HG03103 (cell line): Measurements from ENCODE around the gene TALDO1.
A peak's percentile ranks its signal among the peaks of the same experiment; 100 is the strongest.

ENCODE experiments used
- ATAC-seq: cut with Tn5 transposase; IDR thresholded peaks from one replicate; pipeline ENCODE4 v1.9.1; 2021; ENCODE audit warnings: low read depth; ENCODE audit not compliant: unreplicated experiment

The TALDO1 gene

GRCh38 chr11:765025-765801, 17.9 kb downstream of the TALDO1 start:
- no peak for ATAC-seq

GRCh38 chr11:765802-766091, 18.5 kb downstream of the TALDO1 start:
- no peak for ATAC-seq

- ATAC-seq = no peak
Measured at GRCh38 chr11:766106-766935, 19.1 kb downstream of the TALDO1 start.

- no peak for ATAC-seq
Measured at GRCh38 chr11:766936-767210, 19.6 kb downstream of the TALDO1 start.

DNA sequence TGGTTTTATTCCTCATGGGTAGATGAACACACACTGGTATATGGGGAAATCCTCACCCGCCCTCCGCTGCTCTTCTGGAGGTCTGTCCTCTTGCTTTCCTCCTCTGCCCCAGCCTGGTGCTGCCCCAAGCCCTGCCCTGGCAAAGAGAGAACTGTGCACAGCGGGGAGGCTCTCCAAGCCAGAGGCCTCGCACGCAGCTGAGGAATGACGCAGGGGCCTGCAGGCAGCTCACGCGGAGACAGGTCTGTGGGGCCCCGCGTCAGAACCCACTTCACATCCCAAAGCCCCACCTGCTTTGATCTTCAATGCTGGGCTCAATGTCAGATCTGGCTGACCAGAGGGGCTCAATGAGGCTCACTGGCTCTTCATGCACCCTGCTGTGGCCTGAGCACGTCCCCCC, 20.0 kb downstream of the TALDO1 start:
- ATAC-seq = no peak

DNA sequence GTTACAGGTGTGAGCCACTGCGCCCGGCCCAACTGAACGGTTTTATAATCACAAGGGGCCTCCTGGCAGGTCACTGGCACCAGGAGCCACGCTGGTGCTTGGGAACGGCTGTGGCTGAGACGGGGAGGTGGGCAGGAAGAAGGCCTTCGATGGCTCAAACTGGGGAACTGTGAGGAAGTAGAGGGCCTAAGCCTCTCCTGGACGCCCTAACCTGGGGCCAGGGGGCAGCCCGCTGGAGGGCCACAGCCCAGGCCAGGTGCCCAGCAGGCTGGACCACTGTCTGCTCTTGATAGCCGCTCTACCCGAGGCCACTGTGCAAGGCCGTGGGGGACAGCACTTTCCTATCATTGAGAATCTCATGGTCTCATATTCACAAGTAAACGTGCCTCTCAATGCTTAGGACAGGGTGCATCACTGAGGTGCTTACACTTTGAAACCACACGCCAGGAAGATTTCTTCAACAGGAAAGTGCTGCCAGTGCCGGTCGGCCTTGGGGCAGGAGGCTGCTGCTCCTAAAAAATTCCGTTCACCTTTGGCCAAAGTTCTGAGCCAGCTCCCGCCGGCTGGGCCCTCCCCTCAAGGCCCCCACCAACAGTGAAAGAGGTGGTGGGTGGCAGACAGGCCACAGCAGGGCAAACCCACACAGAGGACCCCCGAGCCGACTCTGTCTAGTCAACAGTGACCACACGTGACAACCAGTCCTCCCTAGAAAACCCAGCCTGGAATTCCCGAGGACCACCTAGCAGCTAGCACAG, 22.8 kb downstream of the TALDO1 start:
- ATAC-seq = no peak

DNA sequence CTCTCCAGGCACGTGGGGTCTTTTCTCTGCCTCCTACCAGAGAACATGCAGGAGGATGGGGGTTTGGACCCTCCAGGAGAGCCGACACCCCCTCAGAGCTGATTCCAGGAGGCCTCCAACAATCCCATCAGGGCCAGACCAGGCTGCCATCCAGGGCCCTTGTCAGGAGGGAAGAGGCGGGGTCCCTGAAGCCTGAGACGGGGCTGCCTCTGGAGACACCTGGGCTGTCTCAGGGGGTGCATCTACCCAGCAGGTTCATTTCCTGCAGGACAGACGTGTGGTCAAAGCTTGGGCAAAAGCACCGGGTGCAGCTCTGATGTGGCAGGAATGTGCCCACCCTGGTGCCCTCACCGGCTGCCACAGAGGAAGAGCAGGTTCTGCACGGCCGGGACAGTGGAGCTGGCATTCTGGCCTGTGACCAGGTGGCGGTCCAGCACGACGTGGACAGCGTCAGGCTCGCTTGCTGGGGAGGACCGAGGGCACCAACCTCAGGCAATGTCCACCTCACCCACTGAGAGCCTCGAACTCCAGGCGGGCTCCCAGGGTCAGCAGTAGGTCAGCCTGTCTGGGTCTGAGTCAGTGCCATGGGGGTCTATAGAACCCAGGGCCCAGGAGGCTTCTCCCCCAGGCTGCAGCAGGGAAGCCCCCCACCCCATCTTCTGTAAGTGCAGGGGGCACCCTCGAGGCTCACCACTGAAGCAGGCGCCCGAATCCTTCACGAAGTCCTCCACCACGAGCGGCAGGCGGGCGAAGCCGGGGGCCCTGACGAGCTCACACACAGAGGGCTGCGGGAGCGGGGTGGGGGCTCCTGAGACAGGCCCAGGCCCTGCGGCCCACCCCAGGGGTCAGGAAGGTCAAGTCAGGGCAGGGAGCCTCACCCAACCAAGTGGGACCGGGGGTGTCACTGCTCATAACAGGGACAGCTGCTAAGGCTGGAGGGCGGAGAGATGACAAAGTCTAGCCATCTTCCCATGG, 23.7 kb downstream of the TALDO1 start:
- no peak for ATAC-seq

GRCh38 chr11:771617-772204, 24.4 kb downstream of the TALDO1 start:
- no peak for ATAC-seq

DNA sequence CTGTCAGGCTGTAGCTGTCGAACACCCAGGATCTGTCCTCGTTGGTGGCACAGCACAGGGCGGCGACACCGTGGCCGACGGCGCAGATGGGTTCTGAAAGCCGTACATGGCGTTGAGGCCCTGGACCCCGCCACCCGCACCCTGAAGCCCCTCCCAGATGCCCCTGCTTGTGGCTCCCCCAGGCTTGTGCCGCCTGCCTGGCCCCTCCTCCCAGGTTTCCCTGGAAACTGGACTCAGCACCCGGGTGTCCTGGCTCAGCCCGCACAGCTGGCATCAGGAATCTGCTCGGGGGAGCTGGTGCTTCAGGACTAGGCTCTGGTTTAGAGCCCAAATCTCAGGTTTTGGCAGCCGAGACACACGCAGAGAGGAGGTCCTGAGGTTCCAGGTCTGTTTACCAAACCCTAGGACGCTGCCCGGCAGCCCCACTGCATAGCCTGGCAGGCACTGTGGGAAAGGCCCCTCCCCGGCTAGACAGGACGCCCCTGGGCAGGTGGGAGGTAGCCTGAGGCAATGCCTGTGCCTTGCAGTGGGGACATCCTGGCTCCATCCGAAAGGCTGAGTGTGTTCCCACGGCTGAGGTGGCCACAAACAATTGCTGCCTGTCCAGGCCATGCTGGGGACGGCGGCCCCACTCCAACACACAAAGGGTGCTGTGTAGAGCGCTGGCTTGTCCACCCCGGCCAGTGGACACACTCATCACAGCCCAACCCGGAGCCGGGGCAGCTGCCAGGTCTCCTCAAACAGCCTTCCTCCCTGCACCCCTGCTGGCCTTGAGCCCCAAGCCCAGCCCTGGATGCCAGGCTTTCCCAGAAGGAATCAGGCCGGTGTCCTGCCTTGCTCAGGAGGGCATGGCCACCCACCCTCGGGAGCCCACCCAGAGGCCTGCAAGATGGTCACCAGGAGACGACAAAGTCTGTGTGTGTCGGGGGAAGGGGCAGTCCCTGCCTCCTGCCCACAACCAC, 25.4 kb downstream of the TALDO1 start:
- no peak for ATAC-seq

DNA sequence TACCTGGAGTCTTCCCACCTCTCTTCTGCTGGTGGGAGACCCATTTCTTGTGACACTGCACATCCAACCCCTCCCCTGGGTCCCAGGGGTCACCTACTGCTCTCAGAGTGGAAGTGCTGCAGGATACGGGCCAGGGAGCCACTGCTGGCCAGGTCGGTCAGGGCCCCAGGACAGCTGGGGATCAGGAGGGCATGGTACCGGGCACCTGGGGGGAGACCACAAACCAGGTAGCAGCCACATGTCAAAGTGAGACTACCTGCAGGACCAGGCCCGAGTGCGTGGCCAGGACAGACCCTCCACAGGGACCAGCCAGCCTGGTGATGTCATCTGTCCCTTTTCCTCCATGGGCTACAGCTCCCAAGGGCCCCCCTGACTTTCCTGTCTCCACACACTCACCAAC, 26.2 kb downstream of the TALDO1 start:
- no peak for ATAC-seq

DNA sequence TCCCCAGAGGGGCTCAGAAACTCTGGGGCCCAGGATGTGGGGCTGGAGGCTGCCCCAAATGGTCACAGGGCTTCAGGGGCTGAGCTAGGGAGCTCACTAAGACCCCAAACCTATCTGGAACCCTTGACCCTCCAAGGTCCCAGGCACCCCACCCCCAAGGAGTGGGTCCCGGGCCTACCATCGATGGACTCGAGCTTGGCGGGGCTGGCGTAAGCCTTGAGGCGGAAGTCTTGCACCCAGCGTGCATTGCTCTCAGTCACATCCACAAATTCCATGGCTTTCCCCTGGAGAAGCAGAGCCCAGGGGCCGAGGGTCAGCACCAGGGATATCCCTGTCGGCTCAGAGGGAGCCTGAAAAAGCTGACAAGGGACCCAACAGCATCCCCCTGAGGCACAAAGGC, 26.6 kb downstream of the TALDO1 start:
- ATAC-seq = no peak

DNA sequence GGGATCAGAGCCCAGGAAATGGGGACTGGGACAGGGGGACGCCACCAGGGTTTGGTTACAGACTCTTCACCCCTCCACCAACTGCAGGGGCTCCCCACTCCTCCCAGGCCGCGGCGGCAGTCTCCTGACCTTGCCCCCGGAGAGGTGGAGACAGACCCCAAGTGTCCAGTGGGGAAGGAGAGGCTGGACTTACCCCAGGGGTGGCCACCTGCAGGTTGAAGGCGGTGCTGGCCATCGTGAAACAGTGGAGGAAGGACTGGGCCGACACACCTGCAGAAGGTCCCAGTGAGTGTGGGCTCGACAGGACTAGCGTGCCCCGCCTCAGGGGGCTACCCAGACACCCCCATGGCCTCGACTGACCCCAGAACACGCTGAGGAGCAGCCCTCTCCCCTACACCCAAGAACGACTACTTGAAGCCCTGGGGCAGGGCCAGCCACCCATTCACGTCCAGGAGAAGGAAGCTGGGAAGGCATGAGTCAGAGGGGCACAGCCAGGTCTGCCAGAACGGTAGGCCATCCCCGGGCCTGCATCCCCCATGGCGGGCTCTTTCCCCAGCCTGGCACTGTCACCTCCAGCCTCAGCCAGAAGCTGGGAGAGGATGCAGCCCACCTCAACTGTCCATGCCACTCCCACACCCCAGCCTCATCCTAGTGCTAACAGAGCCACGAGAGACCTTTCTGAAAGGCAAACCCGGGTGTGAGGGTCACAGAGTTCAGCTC, 27.8 kb downstream of the TALDO1 start:
- ATAC-seq = no peak

- no peak for ATAC-seq
Measured at GRCh38 chr11:776263-776560, 28.9 kb downstream of the TALDO1 start.

GRCh38 chr11:776561-777287, 29.5 kb downstream of the TALDO1 start:
- ATAC-seq = peak; percentile 26

- ATAC-seq = peak; percentile 65
Measured at GRCh38 chr11:777288-778255, 30.3 kb downstream of the TALDO1 start, which contains the start of gene GATD1. Gene GATD1 (minus strand): TSS chr11:777487. CDS start chr11:777462, 25 bp downstream.
